HTR-8/SVneo (cell line): ENCODE measurements around the gene PHF21A.
"Not testable (repeated sequence)": the region's sequence is repeated elsewhere in the genome, so short reads cannot be mapped to it uniquely, and the experiment has no call there.

Experiments
- DNase-seq: peaks from one replicate; pipeline ENCODE4 v3.0.0; 2011; ENCODE audit warnings: low spot score, mixed read lengths; ENCODE audit not compliant: insufficient read length
- FAIRE-seq: peaks from 2 replicates; lab custom pipeline; 2011; peaks lifted over from hg19 to GRCh38; lab: Jason Lieb, UNC

The PHF21A gene

DNA sequence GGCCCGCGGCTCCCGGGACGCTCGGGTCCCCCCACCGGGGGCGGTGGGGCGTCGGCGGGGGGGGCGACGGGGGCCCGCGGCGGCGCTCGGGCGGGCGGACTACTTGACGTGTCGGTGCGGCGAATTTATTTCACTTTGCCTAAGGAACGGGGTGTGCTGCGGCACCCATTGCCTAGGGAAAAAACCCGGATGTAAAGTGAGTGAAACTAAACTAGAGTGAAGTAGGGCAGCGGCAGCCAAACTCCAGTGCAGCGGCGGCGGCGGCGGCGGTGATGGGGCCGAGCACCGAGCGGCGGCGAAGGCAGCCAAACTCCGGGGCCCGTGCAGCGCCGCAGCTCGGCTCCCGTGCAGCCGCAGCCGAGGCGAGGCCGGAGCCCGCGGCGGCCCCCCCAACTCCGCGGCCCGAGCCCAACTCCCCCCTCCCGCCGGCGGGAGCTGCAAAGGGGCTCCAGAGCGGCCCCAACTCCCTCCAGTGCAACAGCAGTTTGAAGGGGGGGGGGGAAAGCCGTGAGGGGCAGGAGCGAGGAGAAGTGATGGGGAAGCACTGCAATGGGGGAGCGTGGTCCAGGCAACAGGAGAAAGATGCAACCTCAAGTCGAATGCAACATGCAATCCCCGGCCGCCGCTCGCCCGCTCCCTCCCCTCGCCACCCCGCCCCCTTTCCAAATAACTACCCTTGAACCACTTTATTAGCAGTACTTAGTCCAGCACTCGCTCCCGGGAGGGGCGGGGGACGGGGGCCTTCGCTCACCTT lies 647 bp upstream of the PHF21A start:
- FAIRE-seq: peak; percentile 9
- peak; percentile 59 for DNase-seq

DNA sequence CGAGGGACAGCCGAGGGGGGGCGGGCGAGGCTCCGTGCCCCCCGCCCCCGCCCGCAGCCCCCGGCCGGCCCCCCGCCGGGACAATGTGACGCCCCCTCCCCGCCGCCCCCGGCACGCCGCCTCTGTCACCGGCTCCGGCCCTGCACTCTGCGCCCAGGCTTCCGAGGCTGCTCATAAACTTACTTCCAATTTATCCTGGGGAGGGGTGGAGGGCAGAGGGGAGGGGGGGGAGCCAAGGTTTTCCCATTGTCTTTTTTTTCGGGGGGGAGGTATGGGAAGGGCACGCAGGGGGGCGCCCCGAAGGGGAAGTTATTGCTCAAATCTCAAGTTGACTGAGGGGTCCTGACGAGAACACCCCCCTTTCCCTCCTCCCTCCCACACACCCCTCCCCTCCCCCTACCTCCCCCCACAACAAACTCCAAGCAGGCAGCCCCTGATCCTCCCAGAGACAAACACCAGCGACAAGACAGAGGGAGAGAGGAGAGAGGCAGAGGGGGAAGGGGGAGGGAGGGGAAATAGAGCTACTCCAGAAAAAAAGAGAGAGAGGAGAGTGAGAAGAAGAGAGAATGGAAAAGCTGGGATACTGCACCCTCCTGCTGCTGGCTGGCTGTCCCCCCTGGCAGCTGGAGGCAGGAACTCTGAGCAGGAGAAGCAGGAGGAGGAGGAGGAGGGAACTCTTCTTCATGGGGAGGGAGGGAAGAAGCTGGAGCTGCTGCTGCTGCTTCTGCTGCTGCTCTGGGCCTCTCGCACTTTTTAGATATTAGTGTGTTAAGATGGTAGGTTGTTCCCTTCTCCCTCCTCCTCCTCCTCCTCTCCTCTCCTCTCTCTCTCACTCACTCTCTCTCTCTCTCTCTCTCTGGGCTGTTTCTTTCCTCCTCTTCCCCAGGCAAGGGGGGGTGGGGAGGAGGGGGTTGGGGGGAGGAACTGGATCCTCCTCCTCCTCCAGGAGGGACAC lies 631 bp downstream of the PHF21A start:
- DNase-seq (peak; percentile 24), FAIRE-seq (no peak)

DNA sequence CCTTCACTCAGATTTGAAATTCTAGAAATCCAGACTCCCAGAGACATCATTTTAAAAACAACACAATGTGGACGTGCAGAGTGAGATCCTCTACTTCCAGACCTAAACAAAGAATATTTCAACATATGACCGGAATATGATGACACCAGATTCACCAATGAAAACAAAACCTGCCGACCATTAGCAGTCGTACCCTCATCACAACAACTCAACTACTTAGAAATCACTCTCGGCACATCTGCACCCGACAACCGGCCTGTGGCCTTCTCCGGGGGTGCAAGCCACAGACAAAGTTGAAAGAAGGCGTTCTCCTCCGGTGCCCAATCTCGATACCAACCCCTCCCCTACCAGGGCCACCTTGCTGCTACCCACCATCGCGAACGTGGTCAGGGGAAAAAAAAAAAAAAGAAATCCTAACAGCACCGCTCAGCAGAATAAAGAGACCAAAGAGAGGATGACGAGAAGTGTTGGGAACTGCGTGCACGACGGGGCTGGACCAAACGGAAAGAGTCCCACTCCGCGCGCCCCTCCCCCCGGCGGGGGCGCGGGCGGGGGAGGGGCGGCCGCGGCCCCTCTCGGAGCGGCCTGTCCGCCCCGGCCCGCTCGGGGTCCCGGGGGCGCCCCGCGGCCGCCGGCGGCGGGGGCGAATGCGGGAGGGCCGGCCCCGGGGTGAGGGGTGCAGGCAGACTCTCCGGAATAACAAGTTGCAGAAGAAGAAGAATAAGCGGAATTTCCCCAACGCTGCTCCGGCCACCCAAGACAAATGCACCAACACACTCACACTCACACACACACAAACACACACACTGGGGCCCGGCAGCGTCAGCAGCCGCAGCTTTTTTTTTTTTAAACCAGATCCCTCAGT lies 1.7 kb downstream of the PHF21A start:
- DNase-seq: peak; percentile 28
- FAIRE-seq: peak; percentile 86

DNA sequence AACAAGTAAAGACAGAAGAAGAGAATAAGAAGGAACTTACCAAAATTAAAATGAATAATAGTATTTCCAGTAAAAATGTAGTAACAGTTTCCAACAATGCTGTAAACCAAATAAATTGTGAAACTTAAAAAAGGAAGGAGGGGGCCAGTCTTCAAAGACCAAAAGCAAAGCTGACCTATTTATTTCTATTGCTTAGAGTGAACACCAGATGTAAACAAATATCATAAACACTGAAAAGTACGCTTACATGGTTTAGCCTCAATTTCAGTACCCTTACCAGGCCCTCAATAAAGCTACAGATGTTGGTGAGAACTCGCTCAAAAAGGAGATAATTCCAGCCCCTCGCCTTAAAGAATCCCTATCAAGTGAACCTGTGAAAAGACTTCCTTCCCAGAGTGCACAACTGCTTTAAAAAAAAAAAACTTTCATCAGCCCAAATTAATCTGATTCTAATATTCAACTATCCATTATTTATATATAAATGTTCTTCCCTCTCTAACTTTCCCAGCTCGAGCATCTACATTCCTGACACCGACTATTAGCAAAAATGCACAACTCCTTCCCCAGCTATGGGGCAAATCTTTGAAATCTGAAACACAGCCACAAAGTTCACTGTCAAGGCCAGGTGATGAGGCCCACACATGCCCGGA lies 2.4 kb downstream of the PHF21A start:
- DNase-seq (no peak), FAIRE-seq (no peak)

DNA sequence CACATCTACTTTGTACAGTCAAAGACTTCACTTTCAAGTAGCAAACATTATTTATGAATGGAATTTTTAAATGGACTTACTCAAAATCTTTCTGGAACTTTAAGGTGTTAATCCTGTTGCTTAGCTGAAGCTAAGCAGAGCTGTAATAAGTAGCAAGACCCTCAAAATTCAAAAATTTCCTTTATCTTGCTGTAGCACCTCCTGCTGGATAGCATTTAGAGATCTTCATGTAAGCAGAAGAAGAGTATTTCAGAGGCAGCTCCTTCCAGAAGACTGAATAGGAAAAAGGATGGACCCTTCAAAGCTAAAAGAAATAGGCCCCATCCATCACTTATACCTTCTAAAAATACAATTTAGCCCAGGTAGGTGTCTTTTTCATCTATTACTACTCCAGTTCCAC lies 3.4 kb downstream of the PHF21A start:
- no peak for FAIRE-seq
- no peak for DNase-seq

- DNase-seq, FAIRE-seq: not testable (repeated sequence)
Observed at GRCh38 chr11:46116712-46117037, 4.6 kb downstream of the PHF21A start.

GRCh38 chr11:46116007-46116711 lies 5.1 kb downstream of the PHF21A start:
- no peak for FAIRE-seq
- DNase-seq: no peak

DNA sequence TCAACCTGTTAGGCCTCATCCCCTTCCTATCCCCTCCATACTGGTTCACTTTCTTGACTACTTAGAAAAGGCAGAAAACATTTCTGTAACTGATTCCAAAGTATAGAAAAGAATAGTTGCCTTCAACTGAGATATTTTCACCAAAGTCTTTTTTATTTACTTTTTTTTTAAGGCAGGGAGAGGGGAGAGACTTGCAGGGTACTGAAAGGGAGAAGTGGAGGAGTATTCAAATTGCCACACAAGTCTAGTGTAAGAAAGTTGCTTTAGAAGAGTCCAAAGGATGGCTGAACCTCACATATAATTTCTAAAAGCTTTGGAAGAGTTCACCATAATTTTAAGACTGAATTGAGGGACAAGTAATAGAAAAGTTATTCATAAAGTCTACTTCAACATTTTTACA lies 6.3 kb downstream of the PHF21A start:
- DNase-seq (no peak), FAIRE-seq (no peak)

DNA sequence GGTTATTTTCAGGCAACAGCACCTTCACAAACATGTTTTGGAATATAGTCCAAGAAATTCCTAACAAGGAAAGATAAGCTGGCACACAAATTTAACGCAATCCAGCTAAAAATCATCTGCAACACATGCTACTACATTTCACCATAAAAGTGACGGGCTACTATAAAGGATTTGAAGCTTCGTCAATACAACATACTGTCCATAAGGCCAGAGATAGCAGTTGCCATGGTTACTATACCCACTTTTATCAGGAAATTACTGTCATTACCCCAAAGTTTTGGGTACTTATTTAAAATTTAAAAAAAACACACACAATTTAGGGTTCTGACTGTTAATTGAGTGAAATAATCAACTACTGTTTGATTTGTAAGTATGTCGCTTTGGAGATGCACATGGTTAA lies 6.9 kb downstream of the PHF21A start:
- FAIRE-seq: no peak

GRCh38 chr11:46112961-46113607 lies 8.2 kb downstream of the PHF21A start:
- FAIRE-seq: no peak
- peak; percentile 55 for DNase-seq

More for the DNA sequence above, 6.9 kb downstream of the PHF21A start:
- DNase-seq: no peak

DNA sequence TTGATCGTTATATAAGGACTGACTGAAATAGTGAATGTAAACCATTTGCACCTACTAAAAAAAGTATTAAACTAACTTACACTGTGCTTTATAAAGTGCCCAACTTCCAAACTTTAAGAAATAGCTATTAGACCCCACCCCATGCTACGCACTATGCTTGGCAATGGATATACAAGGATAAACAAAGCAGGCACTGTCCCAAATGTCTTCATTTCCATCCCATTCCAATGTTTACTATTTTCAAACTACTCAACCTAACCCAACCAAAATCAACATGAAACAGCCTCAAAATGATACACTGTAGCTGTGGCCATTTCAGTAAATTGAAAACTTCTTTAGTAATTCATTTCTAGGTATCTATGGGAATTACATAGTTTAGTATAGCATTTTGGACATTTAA lies 12.5 kb downstream of the PHF21A start:
- FAIRE-seq: no peak
- DNase-seq: no peak

DNA sequence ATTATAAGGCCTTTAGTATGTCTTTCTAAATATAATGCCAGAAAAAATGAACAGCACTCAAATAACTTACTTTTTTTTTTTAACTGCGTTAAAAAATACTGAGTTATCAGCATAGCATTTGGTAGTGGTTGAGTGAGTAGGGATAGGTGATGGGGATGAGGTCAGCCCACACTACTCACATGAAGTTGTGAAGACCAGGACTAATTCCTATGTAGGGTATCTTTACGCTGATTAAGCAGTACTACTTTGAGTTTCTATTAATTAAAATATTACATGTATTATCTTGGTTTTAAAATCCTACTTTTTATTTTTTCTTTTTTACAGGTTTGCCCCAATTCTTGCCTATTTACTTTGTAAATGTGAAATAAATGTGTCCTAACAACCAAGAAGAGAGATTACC lies 13.5 kb downstream of the PHF21A start:
- DNase-seq: no peak
- no peak for FAIRE-seq

GRCh38 chr11:46107408-46107718 lies 13.9 kb downstream of the PHF21A start:
- FAIRE-seq (no peak), DNase-seq (no peak)

- DNase-seq: no peak
- FAIRE-seq: no peak
Observed at GRCh38 chr11:46106530-46107407, 14.5 kb downstream of the PHF21A start.

DNA sequence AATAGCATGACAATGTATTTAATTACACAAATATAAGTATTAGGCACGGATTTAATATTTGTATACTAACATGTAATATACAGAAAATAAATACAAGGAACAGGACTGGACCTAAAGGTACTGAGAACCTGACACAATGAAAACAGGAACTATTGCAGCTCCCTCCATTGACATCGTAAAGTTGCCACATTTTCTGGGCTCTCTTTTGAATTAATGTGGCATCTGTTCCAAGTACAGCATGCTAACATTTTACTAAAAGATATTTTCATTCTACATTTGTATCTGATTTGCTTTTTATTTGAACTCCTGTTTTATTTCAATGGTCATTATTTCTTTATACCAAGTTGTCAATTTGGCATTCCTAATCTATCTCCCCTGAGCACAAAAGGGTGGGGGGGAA lies 15.3 kb downstream of the PHF21A start:
- DNase-seq: no peak
- FAIRE-seq: no peak

DNA sequence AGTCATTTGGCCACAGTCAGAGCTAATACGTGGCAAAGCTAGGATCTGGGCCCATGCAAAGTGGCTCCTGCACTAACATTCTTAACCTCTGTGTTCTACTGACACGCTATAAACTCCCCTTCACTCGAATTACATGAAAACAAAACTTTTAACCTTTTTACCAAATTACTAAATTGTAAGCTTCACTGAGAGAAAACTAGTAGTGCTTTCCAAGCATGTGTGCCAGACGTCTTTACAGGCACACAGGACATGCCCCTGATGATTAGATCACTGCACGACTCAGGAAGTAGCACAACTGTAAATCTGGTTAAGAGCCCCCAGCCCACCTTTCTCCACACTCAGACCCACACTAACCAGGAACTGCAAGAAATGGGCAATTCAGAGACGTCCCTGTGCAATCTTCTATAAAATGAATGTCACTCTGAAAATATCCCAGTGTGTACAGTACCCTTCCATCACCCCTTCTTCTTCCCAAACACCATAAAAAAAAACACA lies 16.1 kb downstream of the PHF21A start:
- no peak for FAIRE-seq
- no peak for DNase-seq

DNA sequence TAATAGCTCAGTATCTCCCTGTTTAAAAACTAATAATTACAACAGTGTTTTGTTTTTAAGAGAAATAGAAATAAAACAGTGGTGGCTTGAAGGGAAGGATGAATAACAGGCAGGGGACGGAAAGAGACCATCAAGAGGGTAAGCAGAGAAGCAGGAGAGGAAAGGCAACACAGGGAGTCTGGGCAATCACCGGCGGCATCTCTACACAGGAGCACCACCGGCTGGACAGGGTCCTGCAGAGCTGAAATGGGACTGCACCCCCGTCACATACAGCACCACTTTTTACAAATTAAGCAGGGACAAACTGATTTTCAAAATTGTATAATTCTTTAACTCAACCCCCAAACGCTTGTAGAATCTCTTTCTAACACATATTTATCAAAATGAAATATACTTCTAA lies 18.4 kb downstream of the PHF21A start:
- FAIRE-seq: no peak
- no peak for DNase-seq

- FAIRE-seq: no peak
Observed at GRCh38 chr11:46100670-46101069, 20.6 kb downstream of the PHF21A start.

More at GRCh38 chr11:46100670-46101069, 20.6 kb downstream of the PHF21A start:
- DNase-seq: no peak
